ENCODE measurements around the gene INO80C. TPM values are rescaled to one million over a fixed set of nuclear protein-coding genes. Genes with fewer than 3 reads are reported as not detected.

INO80C gene
- total RNA-seq, 5 donors from 2014 or later (not counting 1 experiment from before 2014, with no cell fraction given) = 19.3 to 29.5 (median 23.1) TPM

Other genes starting within 250 kb of the INO80C start
- 10 to 100 TPM; 14.4 to 19.6 (median 16.2) TPM for gene ZSCAN30, start 207.7 kb downstream of the INO80C start, total RNA-seq
- 10 to 100 TPM; 63.1 to 75.7 (median 72.2) TPM for gene ZNF24, start 153.5 kb downstream of the INO80C start, total RNA-seq
- gene ZNF396, start 120.6 kb downstream of the INO80C start, total RNA-seq = 1 to 10 TPM in 2 of 5 donors, under 1 TPM in 2, not detected in 1; 0.73 to 2.4 (median 1.4) TPM
- 10 to 100 TPM; 28.2 to 34.2 (median 30.0) TPM for gene GALNT1, start 83.8 kb upstream of the INO80C start, total RNA-seq

Measured in T-cell (primary cell).